ENCODE results near the gene OSTF1.

The OSTF1 gene

GRCh38 chr9:75084081-75084672, 4.1 kb upstream of the OSTF1 start:
- DNase-seq (ENCODE audit: low read depth in 1 of 2, low spot score in 1 of 2), result no peak

GRCh38 chr9:75085640-75086039, 2.7 kb upstream of the OSTF1 start:
- DNase-seq (ENCODE audit: low read depth in 1 of 2, low spot score in 1 of 2), result no peak

DNA sequence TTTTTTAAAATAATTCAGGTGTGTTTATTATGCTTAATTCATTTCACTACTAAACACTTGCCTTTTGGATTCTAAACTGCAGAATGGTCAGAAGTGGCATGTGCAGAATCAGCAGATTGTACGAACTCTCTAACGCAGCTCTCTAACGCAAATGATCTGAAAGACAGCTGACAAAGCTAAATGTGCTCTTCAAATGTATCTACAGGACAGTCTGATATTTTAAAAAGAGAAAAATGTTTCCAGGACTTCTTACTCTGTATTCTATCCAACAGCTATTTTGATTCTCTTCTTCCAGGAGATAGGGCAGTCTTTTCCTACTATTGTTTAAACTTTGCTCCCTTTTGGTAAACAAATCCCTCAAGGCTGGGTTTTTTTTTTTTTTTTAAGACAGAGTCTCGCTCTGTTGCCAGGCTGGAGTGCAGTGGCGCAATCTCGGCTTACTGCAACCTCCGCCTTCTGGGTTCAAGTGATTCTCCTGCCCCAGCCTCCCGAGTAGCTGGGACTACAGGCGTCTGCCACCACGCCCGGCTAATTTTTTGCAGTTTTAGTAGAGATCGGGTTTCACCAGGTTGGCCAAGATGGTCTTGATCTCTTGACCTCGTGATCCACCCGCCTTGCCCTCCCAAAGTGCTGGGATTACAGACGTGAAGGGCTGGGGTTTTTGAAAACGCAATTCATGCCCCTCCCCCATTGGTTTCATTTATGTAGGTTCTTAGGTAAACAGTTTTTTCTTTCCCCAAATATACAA, 1.6 kb upstream of the OSTF1 start:
- DNase-seq (ENCODE audit: low read depth in 1 of 2, low spot score in 1 of 2), result no peak

- no peak for DNase-seq (ENCODE audit: low read depth in 1 of 2, low spot score in 1 of 2)
Measured at GRCh38 chr9:75087289-75087823, 958 bp upstream of the OSTF1 start.

- DNase-seq (ENCODE audit: low read depth in 1 of 2, low spot score in 1 of 2), result no peak
Measured at GRCh38 chr9:75088646-75089372, 495 bp downstream of the OSTF1 start.

- DNase-seq (ENCODE audit: low read depth in 1 of 2, low spot score in 1 of 2), result no peak
Measured at GRCh38 chr9:75089373-75089766, 1.1 kb downstream of the OSTF1 start.

DNA sequence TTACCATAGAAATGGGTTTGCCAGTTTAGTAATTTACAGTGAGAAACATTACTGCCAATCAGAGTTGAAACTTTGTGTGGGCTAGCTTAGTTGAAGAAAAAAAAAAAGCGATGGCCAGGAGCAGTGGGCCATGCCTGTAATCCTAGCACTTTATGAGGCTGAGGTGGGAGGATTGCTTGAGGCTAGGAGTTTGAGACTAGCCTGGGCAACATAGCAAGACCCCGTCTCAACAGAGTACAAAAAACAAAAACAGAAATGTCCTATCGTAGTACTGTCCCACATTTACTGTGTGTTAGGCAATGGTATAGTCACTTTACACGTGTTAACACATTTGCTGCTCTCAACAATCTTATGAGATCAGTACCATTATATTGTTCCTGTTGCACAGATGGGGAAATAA, 2.3 kb downstream of the OSTF1 start:
- no peak for DNase-seq (ENCODE audit: low read depth in 1 of 2, low spot score in 1 of 2)

GRCh38 chr9:75092766-75093165, 4.5 kb downstream of the OSTF1 start:
- no peak for DNase-seq (ENCODE audit: low read depth in 1 of 2, low spot score in 1 of 2)

DNA sequence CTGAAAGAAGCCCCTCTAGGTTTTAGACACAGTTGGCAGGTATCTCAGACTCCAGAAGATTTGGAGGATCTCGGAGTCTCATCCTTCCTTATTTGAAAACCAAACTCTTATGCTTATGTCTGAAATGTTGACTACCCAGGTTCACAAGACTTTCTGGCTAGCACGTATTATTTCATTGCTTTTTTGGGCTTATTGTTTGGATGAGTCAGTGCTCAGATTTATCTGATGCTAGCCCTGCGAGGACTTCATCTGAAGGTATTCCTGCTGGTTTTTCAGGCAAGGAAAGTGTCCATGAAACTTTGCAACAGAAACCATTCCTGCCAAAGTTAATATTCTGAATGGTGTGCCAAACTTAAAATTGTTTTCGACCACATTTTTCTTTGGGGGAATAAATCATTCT, 8.5 kb downstream of the OSTF1 start:
- DNase-seq (ENCODE audit: low read depth in 1 of 2, low spot score in 1 of 2), result no peak

- no peak for DNase-seq (ENCODE audit: low read depth in 1 of 2, low spot score in 1 of 2)
Measured at GRCh38 chr9:75101004-75101588, 12.8 kb downstream of the OSTF1 start.

DNA sequence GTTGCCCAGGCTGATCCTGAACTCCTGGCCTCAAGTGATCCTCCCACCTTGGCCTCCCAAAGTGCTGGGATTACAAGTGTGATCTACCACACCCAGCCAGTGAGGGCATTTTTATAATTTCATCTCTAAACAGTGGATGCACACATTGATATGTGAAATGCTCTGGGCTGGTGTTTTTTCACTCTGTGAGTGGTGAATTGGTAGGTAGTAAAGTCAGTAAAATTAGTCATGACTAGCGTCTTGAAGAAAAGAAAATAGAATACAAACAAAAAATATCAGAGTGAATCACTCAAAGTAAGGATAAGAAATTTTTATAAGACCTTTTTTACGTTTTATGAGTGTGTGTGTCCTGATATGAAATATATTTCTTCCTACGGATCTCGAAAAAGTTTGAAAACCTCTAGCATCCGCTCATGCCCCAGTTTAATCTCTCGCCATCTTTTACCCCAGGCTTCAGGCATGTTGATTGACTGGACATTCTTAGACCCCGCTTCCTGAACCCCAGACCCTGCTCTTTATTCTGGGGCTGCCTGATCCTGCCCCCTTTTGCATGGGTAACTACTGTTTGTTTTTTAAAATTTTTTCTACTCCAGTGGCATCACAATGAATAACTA, 14.0 kb downstream of the OSTF1 start:
- no peak for DNase-seq (ENCODE audit: low read depth in 1 of 2, low spot score in 1 of 2)

DNA sequence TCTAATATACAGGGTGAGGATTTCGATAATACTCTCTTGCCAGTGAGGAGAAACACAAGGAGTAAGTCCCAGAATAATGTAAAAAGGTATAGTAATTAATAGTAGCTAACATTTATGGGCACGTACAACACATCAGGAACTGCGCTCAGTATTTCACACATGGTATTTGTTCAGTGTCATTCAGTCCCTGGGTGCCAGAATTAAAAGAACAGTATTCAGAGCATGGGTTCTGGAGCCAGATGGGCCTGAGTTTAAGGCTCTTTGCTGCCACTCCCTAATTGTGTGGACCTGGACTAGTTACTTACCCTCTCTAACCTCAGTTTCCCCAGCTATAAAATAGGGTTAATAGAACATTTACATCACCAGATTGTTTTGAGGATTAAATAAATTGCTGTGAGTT, 16.3 kb downstream of the OSTF1 start:
- no peak for DNase-seq (ENCODE audit: low read depth in 1 of 2, low spot score in 1 of 2)

GRCh38 chr9:75105019-75105540, 16.8 kb downstream of the OSTF1 start:
- no peak for DNase-seq (ENCODE audit: low read depth in 1 of 2, low spot score in 1 of 2)

GRCh38 chr9:75105841-75106240, 17.5 kb downstream of the OSTF1 start:
- no peak for DNase-seq (ENCODE audit: low read depth in 1 of 2, low spot score in 1 of 2)

GRCh38 chr9:75106857-75107256, 18.5 kb downstream of the OSTF1 start:
- DNase-seq (ENCODE audit: low read depth in 1 of 2, low spot score in 1 of 2), result no peak

- DNase-seq (ENCODE audit: low read depth in 1 of 2, low spot score in 1 of 2), result no peak
Measured at GRCh38 chr9:75108571-75108970, 20.3 kb downstream of the OSTF1 start.

- DNase-seq (ENCODE audit: low read depth in 1 of 2, low spot score in 1 of 2), result no peak
Measured at GRCh38 chr9:75109210-75109839, 21.0 kb downstream of the OSTF1 start.

DNA sequence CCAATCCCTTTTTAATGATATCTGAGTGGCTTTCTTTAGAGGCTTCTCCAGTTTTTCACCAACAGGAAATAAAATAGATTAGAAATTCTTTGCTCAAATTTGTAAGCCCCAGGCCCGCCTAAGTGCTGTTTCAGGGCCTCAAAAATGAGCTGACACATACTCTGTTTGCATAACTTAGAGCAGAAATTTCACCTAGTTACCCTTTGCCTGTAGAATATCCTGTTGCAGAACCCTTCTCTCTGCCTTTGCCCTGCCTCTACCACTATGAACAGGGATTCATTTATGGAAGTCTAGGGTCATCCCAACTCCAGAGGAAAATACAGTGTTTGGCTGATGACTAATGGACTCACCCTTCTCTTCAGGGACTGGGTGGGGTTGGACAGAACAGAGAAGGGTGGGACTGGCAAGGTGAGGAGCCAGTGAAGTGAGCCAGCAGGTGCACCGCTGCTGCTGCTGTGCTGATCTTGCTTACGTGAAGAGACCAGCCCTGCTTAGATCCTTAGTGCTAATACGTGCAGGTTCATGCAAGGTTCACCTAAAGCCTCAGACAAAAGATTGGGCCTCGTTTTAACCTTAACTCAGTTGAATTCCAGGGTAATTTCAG, 22.8 kb downstream of the OSTF1 start:
- DNase-seq (ENCODE audit: low read depth in 1 of 2, low spot score in 1 of 2), result no peak

DNA sequence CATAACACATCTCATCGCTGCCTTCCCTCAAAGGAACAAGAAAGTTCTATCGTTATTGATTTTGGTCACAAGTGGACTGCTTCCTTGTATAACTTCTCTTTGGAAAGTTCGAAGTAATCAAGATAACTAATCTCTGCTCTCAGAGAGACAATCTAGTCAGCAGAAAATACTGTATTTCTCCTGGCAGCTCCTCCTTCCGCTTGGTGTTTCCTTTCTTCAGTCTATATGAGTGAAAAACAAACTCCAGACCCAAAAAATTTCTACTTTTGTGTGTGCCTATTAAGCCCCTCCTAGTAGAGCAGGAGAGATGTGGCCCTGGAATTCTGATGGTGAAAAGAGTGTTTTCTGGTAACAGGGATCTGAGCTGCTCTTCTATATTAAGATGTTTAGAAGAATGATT, 24.5 kb downstream of the OSTF1 start:
- no peak for DNase-seq (ENCODE audit: low read depth in 1 of 2, low spot score in 1 of 2)

DNA sequence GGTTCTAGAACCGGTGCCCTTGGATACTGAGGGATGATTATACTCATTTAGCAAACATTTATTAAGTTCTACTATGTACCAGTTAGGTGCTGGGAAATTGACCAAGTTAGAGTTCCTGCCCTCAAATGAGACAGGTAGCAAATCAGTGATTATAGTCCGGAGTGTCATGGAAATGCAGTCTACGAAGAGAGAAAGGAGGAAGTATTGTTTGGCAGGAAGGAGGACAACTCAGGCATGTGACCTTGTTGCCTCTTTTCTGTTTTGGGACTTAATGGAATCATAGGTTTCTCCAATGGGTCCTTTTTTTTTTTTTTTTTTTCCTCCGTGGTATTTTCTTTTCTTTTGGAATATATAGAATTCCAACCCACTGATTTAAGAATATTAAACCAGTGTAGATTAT, 28.0 kb downstream of the OSTF1 start:
- DNase-seq (ENCODE audit: low read depth in 1 of 2, low spot score in 1 of 2), result no peak
